GM23338 (cell line): ENCODE data around the gene SAP130.

Source experiments
- CREB1 ChIP-seq: fragments of 250-450 bp; sonication (Bioruptor Pico); IDR thresholded peaks from 2 replicates; pipeline ENCODE4 v1.5.0; 2020; ENCODE audit warnings: low read depth, mild to moderate bottlenecking, moderate library complexity
- CTCF ChIP-seq, 2 experiments: fragments of 200-600 bp in 1 of 2; sonication (generic) in 1 of 2; conservative IDR thresholded peaks; 2 replicates each; pipeline versions ENCODE4 v1.5.1 to v1.6.1; 2016 to 2017; ENCODE audit warnings: antibody characterized with exemption in 2 of 2, low read depth in 2 of 2, mild to moderate bottlenecking in 2 of 2, moderate library complexity in 1 of 2
- ETS1 ChIP-seq: IDR thresholded peaks from 2 replicates; pipeline ENCODE4 v1.6.1; 2016; ENCODE audit warnings: antibody characterized with exemption
- EZH2 ChIP-seq: fragments of 200-600 bp; sonication (generic); IDR thresholded peaks from one replicate; pipeline ENCODE4 v1.8.0; 2017; ENCODE audit warnings: antibody characterized with exemption, mild to moderate bottlenecking, low read depth; ENCODE audit not compliant: unreplicated experiment
- EZH2phosphoT487 ChIP-seq: fragments of 200-600 bp; sonication (generic); IDR thresholded peaks from one replicate; pipeline ENCODE4 v1.8.1; 2018; ENCODE audit warnings: antibody characterized with exemption; ENCODE audit not compliant: unreplicated experiment
- JUNB ChIP-seq: IDR thresholded peaks from one replicate; pipeline ENCODE4 v1.6.1; 2016; ENCODE audit warnings: antibody characterized with exemption; ENCODE audit not compliant: unreplicated experiment
- NANOG ChIP-seq: IDR thresholded peaks from 2 replicates; pipeline ENCODE4 v1.6.1; 2016; ENCODE audit warnings: antibody characterized with exemption, borderline replicate concordance
- POLR2AphosphoS5 ChIP-seq: IDR thresholded peaks from 2 replicates; pipeline ENCODE4 v1.6.1; 2016; ENCODE audit warnings: antibody characterized with exemption, low read depth
- REST ChIP-seq: IDR thresholded peaks from one replicate; pipeline ENCODE4 v1.6.1; 2018; ENCODE audit warnings: antibody characterized with exemption; ENCODE audit not compliant: unreplicated experiment
- ZNF114 ChIP-seq: fragments of 250-450 bp; sonication (Bioruptor Pico); IDR thresholded peaks from 2 replicates; pipeline ENCODE4 v1.5.0; 2020; ENCODE audit warnings: mild to moderate bottlenecking, moderate library complexity
- TF ChIP-seq, protein P1 (sequence below): fragments of 250-450 bp; sonication (Bioruptor Pico); IDR thresholded peaks from 2 replicates; pipeline ENCODE4 v1.5.0; 2020; ENCODE audit warnings: mild to moderate bottlenecking, moderate library complexity

DNA sequence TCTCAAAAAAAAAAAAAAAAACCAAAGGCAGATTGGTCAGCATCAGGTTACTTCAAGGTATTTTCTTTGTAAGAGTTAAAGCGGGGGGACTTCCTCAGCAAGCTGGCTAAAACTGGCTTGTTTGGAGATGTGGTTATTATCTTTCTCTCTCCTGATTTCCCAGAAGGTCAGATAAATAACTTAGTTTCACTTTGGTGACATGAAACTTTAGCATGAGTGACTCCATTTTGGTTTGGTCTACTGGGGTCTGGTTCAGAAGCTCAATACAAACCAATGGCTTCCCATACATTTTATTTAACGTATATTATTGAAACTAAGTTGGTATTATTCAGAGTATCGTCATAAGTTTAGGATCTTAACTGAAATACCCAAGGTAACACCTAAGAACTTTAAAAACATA is 100.5 kb downstream of the SAP130 start:
- TF ChIP-seq CTCF (conservative IDR thresholded peaks at IDR 0.05; ENCODE audit: low read depth in 2 of 2) (no peak), CREB1 (CRISPR knock-in tag) (no peak), REST (no peak), EZH2 (no peak), EZH2phosphoT487 (no peak), POLR2AphosphoS5 (no peak), ETS1 (no peak), JUNB (no peak), NANOG (no peak), ZNF114 (CRISPR knock-in tag) (no peak)
- TF ChIP-seq, protein P1, sequence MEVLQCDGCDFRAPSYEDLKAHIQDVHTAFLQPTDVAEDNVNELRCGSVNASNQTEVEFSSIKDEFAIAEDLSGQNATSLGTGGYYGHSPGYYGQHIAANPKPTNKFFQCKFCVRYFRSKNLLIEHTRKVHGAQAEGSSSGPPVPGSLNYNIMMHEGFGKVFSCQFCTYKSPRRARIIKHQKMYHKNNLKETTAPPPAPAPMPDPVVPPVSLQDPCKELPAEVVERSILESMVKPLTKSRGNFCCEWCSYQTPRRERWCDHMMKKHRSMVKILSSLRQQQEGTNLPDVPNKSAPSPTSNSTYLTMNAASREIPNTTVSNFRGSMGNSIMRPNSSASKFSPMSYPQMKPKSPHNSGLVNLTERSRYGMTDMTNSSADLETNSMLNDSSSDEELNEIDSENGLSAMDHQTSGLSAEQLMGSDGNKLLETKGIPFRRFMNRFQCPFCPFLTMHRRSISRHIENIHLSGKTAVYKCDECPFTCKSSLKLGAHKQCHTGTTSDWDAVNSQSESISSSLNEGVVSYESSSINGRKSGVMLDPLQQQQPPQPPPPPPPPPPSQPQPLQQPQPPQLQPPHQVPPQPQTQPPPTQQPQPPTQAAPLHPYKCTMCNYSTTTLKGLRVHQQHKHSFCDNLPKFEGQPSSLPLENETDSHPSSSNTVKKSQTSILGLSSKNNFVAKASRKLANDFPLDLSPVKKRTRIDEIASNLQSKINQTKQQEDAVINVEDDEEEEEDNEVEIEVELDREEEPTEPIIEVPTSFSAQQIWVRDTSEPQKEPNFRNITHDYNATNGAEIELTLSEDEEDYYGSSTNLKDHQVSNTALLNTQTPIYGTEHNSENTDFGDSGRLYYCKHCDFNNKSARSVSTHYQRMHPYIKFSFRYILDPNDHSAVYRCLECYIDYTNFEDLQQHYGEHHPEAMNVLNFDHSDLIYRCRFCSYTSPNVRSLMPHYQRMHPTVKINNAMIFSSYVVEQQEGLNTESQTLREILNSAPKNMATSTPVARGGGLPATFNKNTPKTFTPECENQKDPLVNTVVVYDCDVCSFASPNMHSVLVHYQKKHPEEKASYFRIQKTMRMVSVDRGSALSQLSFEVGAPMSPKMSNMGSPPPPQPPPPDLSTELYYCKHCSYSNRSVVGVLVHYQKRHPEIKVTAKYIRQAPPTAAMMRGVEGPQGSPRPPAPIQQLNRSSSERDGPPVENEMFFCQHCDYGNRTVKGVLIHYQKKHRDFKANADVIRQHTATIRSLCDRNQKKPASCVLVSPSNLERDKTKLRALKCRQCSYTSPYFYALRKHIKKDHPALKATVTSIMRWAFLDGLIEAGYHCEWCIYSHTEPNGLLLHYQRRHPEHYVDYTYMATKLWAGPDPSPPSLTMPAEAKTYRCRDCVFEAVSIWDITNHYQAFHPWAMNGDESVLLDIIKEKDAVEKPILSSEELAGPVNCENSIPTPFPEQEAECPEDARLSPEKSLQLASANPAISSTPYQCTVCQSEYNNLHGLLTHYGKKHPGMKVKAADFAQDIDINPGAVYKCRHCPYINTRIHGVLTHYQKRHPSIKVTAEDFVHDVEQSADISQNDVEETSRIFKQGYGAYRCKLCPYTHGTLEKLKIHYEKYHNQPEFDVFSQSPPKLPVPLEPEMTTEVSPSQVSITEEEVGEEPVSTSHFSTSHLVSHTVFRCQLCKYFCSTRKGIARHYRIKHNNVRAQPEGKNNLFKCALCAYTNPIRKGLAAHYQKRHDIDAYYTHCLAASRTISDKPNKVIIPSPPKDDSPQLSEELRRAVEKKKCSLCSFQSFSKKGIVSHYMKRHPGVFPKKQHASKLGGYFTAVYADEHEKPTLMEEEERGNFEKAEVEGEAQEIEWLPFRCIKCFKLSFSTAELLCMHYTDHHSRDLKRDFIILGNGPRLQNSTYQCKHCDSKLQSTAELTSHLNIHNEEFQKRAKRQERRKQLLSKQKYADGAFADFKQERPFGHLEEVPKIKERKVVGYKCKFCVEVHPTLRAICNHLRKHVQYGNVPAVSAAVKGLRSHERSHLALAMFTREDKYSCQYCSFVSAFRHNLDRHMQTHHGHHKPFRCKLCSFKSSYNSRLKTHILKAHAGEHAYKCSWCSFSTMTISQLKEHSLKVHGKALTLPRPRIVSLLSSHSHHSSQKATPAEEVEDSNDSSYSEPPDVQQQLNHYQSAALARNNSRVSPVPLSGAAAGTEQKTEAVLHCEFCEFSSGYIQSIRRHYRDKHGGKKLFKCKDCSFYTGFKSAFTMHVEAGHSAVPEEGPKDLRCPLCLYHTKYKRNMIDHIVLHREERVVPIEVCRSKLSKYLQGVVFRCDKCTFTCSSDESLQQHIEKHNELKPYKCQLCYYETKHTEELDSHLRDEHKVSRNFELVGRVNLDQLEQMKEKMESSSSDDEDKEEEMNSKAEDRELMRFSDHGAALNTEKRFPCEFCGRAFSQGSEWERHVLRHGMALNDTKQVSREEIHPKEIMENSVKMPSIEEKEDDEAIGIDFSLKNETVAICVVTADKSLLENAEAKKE, result no peak
